ENCODE data around the gene SIGLEC8. TPM values are rescaled to one million over a fixed set of nuclear protein-coding genes. Genes with fewer than 3 reads are reported as not detected.

Gene SIGLEC8
- total and polyA plus RNA-seq, 9 of the 15 experiments (the other 6 are each of a cell fraction or from before 2014, with no cell fraction given) = 0.04 to 0.65 (median 0.39) TPM

DNA sequence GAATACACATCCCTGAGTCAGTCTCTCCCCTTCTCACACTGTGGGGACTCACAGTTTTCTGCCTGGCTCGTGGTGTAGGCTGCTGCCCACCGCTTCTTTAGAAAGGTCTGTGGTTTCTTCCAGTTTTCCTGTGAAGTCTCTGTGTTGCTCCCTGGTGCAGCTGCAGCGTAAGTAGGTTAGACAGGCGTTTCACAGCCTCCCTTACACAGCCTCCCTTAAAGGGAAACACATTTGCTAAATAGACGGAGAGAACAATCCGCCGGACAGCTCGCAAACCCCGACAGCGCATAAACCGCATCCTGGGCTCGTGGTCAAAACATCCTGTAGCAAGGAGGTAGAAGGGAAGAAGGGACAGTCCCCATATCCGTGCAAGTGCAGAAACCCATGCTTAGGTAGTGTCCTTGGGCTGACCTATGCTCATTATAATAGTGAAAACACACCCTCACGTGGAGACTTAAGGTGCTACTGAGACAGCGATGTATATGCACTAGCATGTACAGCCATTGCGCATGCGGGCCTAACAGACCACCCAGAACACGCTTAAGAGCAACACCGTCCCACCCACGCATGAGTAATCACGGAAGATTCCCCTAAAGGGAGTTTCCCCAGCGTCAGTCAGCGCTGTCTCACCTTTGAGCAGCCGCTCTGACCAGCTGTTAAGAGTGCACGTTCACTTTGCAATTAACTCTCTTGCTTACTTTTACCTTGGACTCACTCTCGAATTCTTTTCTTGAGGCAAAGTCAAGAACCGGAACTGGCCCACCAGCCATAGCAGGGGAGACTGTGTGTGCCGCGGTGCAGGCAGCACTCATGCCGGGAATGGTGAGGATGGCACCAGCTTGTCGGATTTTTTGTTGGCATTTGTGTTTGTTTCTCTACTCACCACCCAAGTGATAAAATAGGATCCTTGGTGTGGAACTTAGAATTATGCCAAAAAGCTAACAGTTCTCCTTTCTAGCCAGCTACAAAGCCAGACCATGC lies 16.6 kb downstream of the SIGLEC8 start (continued):
- TF ChIP-seq, protein P1, sequence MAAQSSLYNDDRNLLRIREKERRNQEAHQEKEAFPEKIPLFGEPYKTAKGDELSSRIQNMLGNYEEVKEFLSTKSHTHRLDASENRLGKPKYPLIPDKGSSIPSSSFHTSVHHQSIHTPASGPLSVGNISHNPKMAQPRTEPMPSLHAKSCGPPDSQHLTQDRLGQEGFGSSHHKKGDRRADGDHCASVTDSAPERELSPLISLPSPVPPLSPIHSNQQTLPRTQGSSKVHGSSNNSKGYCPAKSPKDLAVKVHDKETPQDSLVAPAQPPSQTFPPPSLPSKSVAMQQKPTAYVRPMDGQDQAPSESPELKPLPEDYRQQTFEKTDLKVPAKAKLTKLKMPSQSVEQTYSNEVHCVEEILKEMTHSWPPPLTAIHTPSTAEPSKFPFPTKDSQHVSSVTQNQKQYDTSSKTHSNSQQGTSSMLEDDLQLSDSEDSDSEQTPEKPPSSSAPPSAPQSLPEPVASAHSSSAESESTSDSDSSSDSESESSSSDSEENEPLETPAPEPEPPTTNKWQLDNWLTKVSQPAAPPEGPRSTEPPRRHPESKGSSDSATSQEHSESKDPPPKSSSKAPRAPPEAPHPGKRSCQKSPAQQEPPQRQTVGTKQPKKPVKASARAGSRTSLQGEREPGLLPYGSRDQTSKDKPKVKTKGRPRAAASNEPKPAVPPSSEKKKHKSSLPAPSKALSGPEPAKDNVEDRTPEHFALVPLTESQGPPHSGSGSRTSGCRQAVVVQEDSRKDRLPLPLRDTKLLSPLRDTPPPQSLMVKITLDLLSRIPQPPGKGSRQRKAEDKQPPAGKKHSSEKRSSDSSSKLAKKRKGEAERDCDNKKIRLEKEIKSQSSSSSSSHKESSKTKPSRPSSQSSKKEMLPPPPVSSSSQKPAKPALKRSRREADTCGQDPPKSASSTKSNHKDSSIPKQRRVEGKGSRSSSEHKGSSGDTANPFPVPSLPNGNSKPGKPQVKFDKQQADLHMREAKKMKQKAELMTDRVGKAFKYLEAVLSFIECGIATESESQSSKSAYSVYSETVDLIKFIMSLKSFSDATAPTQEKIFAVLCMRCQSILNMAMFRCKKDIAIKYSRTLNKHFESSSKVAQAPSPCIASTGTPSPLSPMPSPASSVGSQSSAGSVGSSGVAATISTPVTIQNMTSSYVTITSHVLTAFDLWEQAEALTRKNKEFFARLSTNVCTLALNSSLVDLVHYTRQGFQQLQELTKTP (IDR thresholded peaks at IDR 0.05; ENCODE audit: low read depth in 1 of 2, partially characterized antibody in 2 of 2) = no peak
- TF ChIP-seq PHB2 (IDR thresholded peaks at IDR 0.05; ENCODE audit: low read depth) (no peak), ZSCAN32 (CRISPR knock-in tag; IDR thresholded peaks at IDR 0.05) (no peak), PURB (CRISPR knock-in tag; IDR thresholded peaks at IDR 0.05; ENCODE audit: low read depth) (no peak), SREBF2 (CRISPR knock-in tag; IDR thresholded peaks at IDR 0.05) (no peak), ID3 (CRISPR knock-in tag; IDR thresholded peaks at IDR 0.05) (no peak), ID3 (tag; IDR thresholded peaks at IDR 0.05) (no peak), LARP7 (IDR thresholded peaks at IDR 0.05) (no peak), JUN (IDR thresholded peaks at IDR 0.05; ENCODE audit: borderline replicate concordance, low read depth, low read length) (peak; percentile 54; the same call in 1 of the 2 replicates), JUN (CRISPR knock-in tag; IDR thresholded peaks at IDR 0.05; ENCODE audit: borderline replicate concordance) (no peak), NR1H2 (CRISPR knock-in tag; IDR thresholded peaks at IDR 0.05) (no peak), TGIF2 (CRISPR knock-in tag; IDR thresholded peaks at IDR 0.05) (no peak), ZNF133 (CRISPR knock-in tag; IDR thresholded peaks at IDR 0.05) (no peak), PPARD (CRISPR knock-in tag; IDR thresholded peaks at IDR 0.05) (no peak), CBX5 (IDR thresholded peaks at IDR 0.05; ENCODE audit: borderline replicate concordance, low read depth) (no peak), KDM5B (IDR thresholded peaks at IDR 0.05; ENCODE audit: insufficient replicate concordance, low read depth, low read length) (peak; percentile 60)
- TF ChIP-seq, protein P2, sequence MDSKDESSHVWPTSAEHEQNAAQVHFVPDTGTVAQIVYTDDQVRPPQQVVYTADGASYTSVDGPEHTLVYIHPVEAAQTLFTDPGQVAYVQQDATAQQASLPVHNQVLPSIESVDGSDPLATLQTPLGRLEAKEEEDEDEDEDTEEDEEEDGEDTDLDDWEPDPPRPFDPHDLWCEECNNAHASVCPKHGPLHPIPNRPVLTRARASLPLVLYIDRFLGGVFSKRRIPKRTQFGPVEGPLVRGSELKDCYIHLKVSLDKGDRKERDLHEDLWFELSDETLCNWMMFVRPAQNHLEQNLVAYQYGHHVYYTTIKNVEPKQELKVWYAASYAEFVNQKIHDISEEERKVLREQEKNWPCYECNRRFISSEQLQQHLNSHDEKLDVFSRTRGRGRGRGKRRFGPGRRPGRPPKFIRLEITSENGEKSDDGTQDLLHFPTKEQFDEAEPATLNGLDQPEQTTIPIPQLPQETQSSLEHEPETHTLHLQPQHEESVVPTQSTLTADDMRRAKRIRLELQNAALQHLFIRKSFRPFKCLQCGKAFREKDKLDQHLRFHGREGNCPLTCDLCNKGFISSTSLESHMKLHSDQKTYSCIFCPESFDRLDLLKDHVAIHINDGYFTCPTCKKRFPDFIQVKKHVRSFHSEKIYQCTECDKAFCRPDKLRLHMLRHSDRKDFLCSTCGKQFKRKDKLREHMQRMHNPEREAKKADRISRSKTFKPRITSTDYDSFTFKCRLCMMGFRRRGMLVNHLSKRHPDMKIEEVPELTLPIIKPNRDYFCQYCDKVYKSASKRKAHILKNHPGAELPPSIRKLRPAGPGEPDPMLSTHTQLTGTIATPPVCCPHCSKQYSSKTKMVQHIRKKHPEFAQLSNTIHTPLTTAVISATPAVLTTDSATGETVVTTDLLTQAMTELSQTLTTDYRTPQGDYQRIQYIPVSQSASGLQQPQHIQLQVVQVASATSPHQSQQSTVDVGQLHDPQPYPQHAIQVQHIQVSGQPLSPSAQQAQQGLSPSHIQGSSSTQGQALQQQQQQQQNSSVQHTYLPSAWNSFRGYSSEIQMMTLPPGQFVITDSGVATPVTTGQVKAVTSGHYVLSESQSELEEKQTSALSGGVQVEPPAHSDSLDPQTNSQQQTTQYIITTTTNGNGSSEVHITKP (IDR thresholded peaks at IDR 0.05; ENCODE audit: partially characterized antibody) = no peak
- TF ChIP-seq, protein P3, sequence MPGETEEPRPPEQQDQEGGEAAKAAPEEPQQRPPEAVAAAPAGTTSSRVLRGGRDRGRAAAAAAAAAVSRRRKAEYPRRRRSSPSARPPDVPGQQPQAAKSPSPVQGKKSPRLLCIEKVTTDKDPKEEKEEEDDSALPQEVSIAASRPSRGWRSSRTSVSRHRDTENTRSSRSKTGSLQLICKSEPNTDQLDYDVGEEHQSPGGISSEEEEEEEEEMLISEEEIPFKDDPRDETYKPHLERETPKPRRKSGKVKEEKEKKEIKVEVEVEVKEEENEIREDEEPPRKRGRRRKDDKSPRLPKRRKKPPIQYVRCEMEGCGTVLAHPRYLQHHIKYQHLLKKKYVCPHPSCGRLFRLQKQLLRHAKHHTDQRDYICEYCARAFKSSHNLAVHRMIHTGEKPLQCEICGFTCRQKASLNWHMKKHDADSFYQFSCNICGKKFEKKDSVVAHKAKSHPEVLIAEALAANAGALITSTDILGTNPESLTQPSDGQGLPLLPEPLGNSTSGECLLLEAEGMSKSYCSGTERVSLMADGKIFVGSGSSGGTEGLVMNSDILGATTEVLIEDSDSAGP (CRISPR knock-in tag; IDR thresholded peaks at IDR 0.05) = peak; percentile 92

All from K562 (cell line).